ENCODE measurements around the gene ARHGAP15. TPM values are rescaled to one million over a fixed set of nuclear protein-coding genes. Genes with fewer than 3 reads are reported as not detected.

Gene ARHGAP15
- total RNA-seq, 1 experiment from 2014 or later: 0.41 TPM

- H3K4me3 ChIP-seq (ENCODE audit: low read depth in 2 of 2, low read length in 2 of 2): no peak overlapping the region
- intact Hi-C loops (cut with micrococcal nuclease; ENCODE audit: unreplicated experiment) (no loop called here), in situ Hi-C loops (cut with HindIII; ENCODE audit: low pct_unique_long_range_greater_than_20kb, low sequenced_read_pairs) (no loop called here)
- CTCF ChIA-PET: no interaction called here
- no peaks in the 10 kb centered on the region for H3K4me1 ChIP-seq (ENCODE audit: control insufficient read depth, insufficient read depth, low read length)
- H3K36me3 ChIP-seq (ENCODE audit: control insufficient read depth, insufficient read depth, low read length): no peaks in the 10 kb centered on the region
- H3K27ac ChIP-seq (ENCODE audit: low read length): no peak overlapping the region
- no peaks in the 10 kb centered on the region for H3K27me3 ChIP-seq (ENCODE audit: control insufficient read depth, insufficient read depth, low read length)
- DNase-seq (ENCODE audit: low read depth, low spot score) (no peak), ATAC-seq (no peak)
- TF ChIP-seq TCF7L2 (IDR thresholded peaks at IDR 0.05; ENCODE audit: low read depth, low read length) (no peak), REST (IDR thresholded peaks at IDR 0.05; ENCODE audit: insufficient read depth in 1 of 2, low read depth in 2 of 2, low read length in 1 of 2) (no peak), SIN3A (IDR thresholded peaks at IDR 0.05; ENCODE audit: borderline replicate concordance, insufficient read depth, low read depth, low read length) (no peak), POLR2AphosphoS5 (IDR thresholded peaks at IDR 0.05; ENCODE audit: low read depth, low read length) (no peak)
- TF ChIP-seq, protein P1, sequence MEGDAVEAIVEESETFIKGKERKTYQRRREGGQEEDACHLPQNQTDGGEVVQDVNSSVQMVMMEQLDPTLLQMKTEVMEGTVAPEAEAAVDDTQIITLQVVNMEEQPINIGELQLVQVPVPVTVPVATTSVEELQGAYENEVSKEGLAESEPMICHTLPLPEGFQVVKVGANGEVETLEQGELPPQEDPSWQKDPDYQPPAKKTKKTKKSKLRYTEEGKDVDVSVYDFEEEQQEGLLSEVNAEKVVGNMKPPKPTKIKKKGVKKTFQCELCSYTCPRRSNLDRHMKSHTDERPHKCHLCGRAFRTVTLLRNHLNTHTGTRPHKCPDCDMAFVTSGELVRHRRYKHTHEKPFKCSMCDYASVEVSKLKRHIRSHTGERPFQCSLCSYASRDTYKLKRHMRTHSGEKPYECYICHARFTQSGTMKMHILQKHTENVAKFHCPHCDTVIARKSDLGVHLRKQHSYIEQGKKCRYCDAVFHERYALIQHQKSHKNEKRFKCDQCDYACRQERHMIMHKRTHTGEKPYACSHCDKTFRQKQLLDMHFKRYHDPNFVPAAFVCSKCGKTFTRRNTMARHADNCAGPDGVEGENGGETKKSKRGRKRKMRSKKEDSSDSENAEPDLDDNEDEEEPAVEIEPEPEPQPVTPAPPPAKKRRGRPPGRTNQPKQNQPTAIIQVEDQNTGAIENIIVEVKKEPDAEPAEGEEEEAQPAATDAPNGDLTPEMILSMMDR (IDR thresholded peaks at IDR 0.05): no peak
- H3K9me3 ChIP-seq (ENCODE audit: control insufficient read depth, insufficient read depth, low read depth, low read length): no peaks in the 10 kb centered on the region
- POLR2A ChIA-PET: no interaction called here
- BruUV-seq (replicated peaks): no TSS peak
These were observed 119.4 kb downstream of the ARHGAP15 start for GRCh38 chr2:143248631-143249030.

GRCh38 chr2:143251681-143252080, 122.5 kb downstream of the ARHGAP15 start:
- no TSS peak for BruUV-seq (replicated peaks)

More at GRCh38 chr2:143251681-143252080, 122.5 kb downstream of the ARHGAP15 start:
- H3K27ac ChIP-seq (ENCODE audit: low read length): no peak overlapping the region
- no peaks in the 10 kb centered on the region for H3K36me3 ChIP-seq (ENCODE audit: control insufficient read depth, insufficient read depth, low read length)
- no peaks in the 10 kb centered on the region for H3K4me1 ChIP-seq (ENCODE audit: control insufficient read depth, insufficient read depth, low read length)
- in situ Hi-C loops (cut with HindIII; ENCODE audit: low pct_unique_long_range_greater_than_20kb, low sequenced_read_pairs): no loop called here
- TF ChIP-seq POLR2AphosphoS5 (IDR thresholded peaks at IDR 0.05; ENCODE audit: low read depth, low read length) (no peak), REST (IDR thresholded peaks at IDR 0.05; ENCODE audit: insufficient read depth in 1 of 2, low read depth in 2 of 2, low read length in 1 of 2) (no peak)
- no peaks in the 10 kb centered on the region for H3K9me3 ChIP-seq (ENCODE audit: control insufficient read depth, insufficient read depth, low read depth, low read length)
- H3K27me3 ChIP-seq (ENCODE audit: control insufficient read depth, insufficient read depth, low read length): peaks cover 3% of the 10 kb centered on the region; the same call in 1 of the 2 replicates
- DNase-seq (ENCODE audit: low read depth, low spot score) (no peak), ATAC-seq (no peak)
- ChIA-PET CTCF (no interaction called here), POLR2A (no interaction called here)
- H3K4me3 ChIP-seq (ENCODE audit: low read depth in 2 of 2, low read length in 2 of 2): no peak overlapping the region
- intact Hi-C loops (cut with micrococcal nuclease; ENCODE audit: unreplicated experiment): no loop called here
